ENCODE data around the gene KDM3A. TPM values are rescaled to one million over a fixed set of nuclear protein-coding genes. Genes with fewer than 3 reads are reported as not detected.

Gene KDM3A
- polyA plus RNA-seq, 1 donor from 2014 or later: 51.2 TPM

Small RNA genes within 50 kb of the gene (small RNA-seq; reads per million reads assigned to genes)
- 0 reads per million in 3 experiments for gene RNU6-640P

Other genes with a start within 250 kb of the KDM3A start
- 44.9 and 45.9 TPM in 2 replicates for gene IMMT, start 245.9 kb upstream of the KDM3A start, polyA plus RNA-seq
- gene MRPL35, start 241.9 kb upstream of the KDM3A start, polyA plus RNA-seq: 51.1 and 51.5 TPM in 2 replicates
- gene REEP1, start 103.7 kb upstream of the KDM3A start, polyA plus RNA-seq: 111 and 121 TPM in 2 replicates
- gene CHMP3, start 122.1 kb downstream of the KDM3A start, polyA plus RNA-seq: 30.5 and 31.8 TPM in 2 replicates
- gene RNF103, start 182.5 kb downstream of the KDM3A start, polyA plus RNA-seq: 22.0 and 24.1 TPM in 2 replicates